ENCODE results near the gene NBAS. TPM values are rescaled to one million over a fixed set of nuclear protein-coding genes. Genes with fewer than 3 reads are reported as not detected.

Gene NBAS
- total RNA-seq (2014; rRNA removed; shearing (Covaris generic)), result 35.5 and 43.7 TPM in 2 replicates

DNA sequence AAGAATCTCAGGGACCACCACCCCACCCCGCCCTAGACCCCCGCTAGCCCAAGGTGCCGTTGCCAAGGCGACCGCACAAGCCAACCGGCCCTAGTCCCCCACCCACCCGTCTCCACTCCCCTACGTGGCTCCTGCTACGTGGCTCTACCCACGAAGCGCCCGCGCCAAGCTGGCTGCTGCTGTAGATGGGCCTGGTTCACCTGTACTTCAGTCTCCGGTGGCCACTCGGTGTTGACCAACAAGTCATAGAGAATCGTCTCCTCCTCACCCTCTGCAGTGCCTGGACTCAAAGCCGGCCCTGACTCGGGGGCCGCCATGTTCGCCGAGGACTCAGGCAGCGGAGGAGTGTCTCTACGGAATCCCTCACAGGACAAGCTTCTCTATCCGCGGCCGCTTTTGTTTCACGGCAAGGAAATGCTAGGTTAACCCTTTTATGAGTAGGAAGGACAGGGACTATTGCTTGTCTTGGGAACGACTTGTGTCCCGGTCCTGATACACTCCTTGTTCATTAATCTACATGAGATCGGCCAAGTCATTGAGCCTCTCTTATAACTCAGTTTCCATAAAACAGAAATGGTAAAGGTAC, at the start of gene NBAS:
NBAS (minus strand) TSS at position 347 of the 586 bp plus-strand sequence; CDS start at position 317, 30 bp downstream.
- Histone ChIP-seq H3K4me3 (ENCODE audit: insufficient read depth, low read depth, low read length) (peak within 1 kb of the TSS; percentile 78), H3K27me3 (ENCODE audit: control insufficient read depth, insufficient read depth, low read length) (no peaks in the 10 kb centered on the region; the same call in 1 of the 2 replicates), H3K36me3 (replicated peaks; ENCODE audit: control insufficient read depth, insufficient read depth, low read length) (no peaks in the 10 kb centered on the region)
- peak; percentile 78 for DNase-seq

DNA sequence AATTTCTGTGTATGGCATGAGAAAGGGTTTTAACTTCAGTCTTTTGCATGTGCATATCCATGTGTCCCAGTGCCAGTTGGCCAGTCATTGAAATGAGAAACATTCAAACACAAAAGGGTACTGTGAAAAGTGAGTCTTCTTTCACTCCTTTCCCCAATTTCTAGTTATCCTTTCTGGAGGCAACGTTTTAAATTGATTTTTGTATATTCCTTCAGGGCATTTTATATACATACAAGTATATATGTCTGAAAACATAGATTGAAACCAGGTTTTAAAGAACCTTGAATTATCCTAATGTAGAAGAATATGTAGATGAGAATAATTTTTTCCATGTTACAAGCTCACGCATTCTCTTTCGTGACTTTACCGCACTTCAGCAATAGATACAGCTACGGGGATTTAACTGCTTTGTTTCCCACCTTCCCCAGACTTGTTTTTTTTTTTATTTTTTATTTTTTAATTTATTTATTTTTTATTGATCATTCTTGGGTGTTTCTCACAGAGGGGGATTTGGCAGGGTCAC, 49.4 kb upstream of the NBAS start:
- no peak for DNase-seq
- Histone ChIP-seq H3K36me3 (replicated peaks; ENCODE audit: control insufficient read depth, insufficient read depth, low read length) (peaks cover 23% of the 10 kb centered on the region), H3K4me3 (ENCODE audit: insufficient read depth, low read depth, low read length) (no peak overlapping the region), H3K27me3 (ENCODE audit: control insufficient read depth, insufficient read depth, low read length) (no peaks in the 10 kb centered on the region)

DNA sequence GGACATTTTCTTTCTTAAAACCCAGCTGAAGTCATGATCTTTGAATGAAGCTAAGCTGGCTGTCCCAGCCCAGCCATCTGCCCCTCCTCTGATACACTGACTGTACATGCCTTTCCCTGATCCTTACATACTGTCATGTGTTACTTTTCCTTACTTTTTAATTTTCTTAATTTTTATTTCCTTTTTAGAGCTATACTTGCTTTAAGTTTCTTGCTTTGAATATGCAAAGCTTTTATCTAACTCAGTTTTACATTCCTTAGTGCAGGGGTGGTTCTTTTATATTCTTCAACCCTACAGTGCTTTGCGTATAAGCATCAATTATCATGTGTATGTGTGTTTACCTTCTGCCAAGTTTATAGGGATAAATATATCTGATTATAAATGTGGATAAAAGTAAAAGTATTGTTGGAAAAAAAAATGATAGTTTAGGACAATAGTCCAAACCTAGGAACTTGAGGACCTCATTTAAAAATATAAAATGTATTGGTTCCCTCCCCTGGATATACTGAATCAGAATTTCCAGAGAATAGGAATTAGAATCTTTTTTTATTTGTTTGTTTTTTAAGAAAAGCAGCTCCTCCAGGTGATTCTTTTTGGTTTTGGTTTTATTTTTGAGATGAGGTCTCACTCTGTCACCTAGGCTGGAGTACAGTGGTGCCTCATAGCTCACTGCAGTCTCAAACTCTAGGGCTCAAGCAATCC, 48.4 kb upstream of the NBAS start:
- Histone ChIP-seq H3K27me3 (ENCODE audit: control insufficient read depth, insufficient read depth, low read length) (no peaks in the 10 kb centered on the region), H3K36me3 (replicated peaks; ENCODE audit: control insufficient read depth, insufficient read depth, low read length) (peaks cover 30% of the 10 kb centered on the region), H3K4me3 (ENCODE audit: insufficient read depth, low read depth, low read length) (no peak overlapping the region)
- DNase-seq, result no peak

DNA sequence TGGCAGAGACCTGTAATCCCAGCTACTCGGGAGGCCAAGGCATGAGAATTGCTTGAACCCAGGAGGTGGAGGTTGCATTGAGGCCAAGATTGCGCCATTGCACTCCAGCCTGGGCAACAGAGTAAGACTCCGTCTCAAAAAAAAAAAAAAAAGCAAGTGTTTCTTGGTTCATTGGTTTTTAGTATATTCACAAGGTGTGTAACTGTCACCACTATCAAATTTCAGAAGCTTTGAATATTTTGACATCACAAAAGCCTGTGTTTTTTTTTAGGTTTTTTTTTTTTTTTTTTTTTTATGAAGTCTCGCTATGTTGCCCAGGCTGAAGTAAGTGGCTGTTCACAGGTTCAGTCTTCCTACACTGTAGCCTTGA, 47.2 kb upstream of the NBAS start:
- Histone ChIP-seq H3K27me3 (ENCODE audit: control insufficient read depth, insufficient read depth, low read length) (no peaks in the 10 kb centered on the region), H3K4me3 (ENCODE audit: insufficient read depth, low read depth, low read length) (no peak overlapping the region), H3K36me3 (replicated peaks; ENCODE audit: control insufficient read depth, insufficient read depth, low read length) (peaks cover 27% of the 10 kb centered on the region)
- DNase-seq, result no peak

DNA sequence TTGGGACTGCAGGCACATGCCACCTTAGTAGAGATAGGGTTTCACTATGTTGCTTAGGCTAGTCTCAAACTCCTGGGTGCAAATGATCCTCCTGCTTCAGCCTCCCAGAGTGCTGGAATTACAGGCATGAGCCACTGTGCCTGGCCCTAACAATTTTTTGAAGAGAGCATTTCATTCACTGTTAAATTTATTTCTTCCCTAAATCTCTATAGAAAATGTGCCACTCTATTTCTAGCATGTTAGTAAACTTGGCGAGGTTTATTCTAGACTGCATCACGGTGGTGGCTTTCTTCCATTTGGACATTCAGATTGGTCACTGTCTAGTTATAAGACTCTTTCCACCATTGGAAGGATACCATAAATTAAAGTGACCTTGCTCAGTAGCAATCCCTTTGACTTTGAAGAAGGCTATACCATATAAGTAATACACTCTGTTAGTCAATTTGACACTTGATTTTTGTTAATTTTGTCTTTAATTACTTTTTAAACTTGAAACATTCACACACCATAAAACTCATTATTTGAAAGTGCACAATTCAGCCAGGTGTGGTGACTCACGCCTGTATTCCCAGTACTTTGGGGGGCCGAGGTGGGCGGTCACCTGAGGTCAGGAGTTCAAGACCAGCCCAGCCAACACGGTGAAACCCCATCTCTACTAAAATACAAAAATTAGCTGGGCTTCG, 46.7 kb upstream of the NBAS start:
- Histone ChIP-seq H3K4me3 (ENCODE audit: insufficient read depth, low read depth, low read length) (no peak overlapping the region), H3K36me3 (replicated peaks; ENCODE audit: control insufficient read depth, insufficient read depth, low read length) (peaks cover 26% of the 10 kb centered on the region), H3K27me3 (ENCODE audit: control insufficient read depth, insufficient read depth, low read length) (no peaks in the 10 kb centered on the region)
- no peak for DNase-seq

DNA sequence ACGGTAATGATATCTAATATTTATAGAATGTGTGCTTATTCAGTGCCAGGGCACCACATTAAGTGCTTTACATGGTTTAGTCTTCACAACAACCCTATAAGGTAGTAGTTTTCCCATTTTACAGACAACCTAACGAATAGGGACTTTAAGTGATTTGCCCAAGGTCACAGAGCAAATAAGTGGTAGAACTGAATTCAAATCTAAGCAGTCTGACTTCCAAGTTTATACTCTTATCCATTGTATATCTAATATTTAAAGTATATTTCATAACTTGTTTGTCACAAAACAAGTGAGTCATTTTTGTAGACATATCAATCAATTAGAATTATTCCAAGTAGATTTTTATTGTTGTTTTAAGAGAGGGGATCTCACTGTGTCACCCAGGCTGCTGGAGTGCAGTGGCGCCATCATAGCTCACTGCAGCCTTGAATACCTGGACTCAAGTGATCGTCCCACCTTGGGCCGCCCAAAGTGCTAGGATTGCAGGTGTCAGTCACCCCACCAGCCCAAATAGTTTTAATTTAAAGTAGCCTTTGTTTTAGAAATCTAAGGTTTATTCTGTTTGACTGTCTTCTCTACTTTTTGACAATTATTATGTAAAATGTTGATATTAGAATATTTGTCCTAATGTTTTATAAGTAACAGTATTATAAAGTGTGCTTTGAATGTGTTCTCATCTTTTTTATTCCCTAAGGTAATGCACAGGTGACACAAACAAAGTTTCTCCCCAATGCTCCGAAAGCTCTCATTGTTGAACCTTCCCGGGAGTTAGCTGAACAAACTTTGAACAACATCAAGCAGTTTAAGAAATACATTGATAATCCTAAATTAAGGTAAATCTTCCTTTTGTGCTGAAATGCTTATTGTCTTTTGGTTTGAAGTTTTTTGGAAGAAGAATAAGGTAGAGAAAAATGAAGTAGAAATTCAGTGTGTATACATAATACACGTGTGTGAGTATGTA, 45.6 kb upstream of the NBAS start:
- H3K4me3 ChIP-seq (ENCODE audit: insufficient read depth, low read depth, low read length), result no peak overlapping the region
- H3K27me3 ChIP-seq (ENCODE audit: control insufficient read depth, insufficient read depth, low read length), result no peaks in the 10 kb centered on the region
- peaks cover 35% of the 10 kb centered on the region for H3K36me3 ChIP-seq (replicated peaks; ENCODE audit: control insufficient read depth, insufficient read depth, low read length)
- no peak for DNase-seq

DNA sequence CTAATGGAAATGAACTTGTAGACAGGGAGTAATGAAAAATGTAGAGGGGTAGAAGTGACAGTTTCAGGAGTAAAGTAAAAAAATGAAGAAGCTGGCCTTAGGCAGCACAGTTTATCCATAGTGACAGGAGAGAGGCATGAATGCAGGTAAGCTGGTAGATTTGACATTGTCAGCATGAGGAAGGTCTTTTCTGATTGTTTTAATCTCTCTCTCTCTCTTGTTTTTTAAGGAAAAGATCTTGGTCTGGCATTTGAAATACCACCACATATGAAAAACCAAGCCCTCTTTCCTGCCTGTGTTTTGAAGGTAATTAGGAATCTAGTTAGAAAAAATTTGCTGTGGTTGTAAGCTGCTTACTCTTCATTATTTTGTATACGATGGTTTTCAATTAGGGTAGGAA, 44.6 kb upstream of the NBAS start:
- Histone ChIP-seq H3K36me3 (replicated peaks; ENCODE audit: control insufficient read depth, insufficient read depth, low read length) (peaks cover 42% of the 10 kb centered on the region), H3K4me3 (ENCODE audit: insufficient read depth, low read depth, low read length) (no peak overlapping the region), H3K27me3 (ENCODE audit: control insufficient read depth, insufficient read depth, low read length) (no peaks in the 10 kb centered on the region)
- DNase-seq, result no peak

DNA sequence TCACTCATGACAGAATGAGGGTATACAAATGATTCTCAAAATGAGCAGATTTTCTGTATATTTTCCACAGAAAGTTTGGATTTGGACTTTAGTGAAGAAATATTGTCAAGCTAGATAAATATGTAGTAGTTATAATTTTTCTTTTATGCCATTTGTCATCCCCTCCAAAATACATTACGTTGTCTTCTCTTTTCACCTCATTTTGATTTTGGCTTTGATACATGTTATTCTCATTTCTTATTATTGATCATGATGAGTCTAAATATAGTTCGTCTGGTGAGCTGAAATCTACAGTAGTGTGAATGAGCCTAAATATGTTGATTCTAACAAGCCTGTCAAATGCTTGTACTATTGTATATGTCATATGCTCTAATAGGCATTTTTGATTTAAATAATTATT, 42.8 kb upstream of the NBAS start:
- no peak for DNase-seq
- H3K4me3 ChIP-seq (ENCODE audit: insufficient read depth, low read depth, low read length), result no peak overlapping the region
- peaks cover 50% of the 10 kb centered on the region for H3K36me3 ChIP-seq (replicated peaks; ENCODE audit: control insufficient read depth, insufficient read depth, low read length)
- H3K27me3 ChIP-seq (ENCODE audit: control insufficient read depth, insufficient read depth, low read length), result no peaks in the 10 kb centered on the region

DNA sequence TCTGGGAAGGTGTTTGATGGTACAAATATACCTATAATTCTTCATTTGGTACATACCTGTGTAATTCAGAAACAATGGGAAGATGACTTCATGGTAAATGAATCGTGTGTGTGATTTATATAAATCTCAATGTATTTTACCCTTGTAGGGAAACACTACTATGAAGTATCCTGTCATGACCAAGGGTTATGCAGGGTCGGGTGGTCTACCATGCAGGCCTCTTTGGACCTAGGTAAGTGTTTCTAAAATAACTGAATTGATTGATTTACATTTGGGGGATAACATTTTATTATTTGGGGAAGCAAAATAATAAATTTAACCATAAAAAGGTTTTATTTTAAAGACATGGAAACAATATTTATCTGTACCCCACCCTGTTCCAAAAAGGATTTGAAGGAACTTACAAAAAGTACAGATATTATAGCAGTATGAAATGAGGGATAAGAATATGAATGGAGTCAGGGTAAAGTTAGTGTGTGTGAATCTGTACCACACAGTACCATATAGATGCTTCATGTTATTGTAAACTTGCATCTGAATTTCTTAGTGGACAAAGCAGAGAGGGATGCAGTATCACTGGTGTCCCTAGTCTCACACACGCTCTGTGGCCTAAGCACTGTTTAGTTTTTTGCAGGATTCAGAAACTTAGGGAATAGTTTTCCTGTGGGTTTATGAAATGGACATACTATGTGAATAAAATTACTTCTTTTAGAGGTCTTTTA, 42.1 kb upstream of the NBAS start:
- Histone ChIP-seq H3K4me3 (ENCODE audit: insufficient read depth, low read depth, low read length) (no peak overlapping the region), H3K36me3 (replicated peaks; ENCODE audit: control insufficient read depth, insufficient read depth, low read length) (peaks cover 50% of the 10 kb centered on the region), H3K27me3 (ENCODE audit: control insufficient read depth, insufficient read depth, low read length) (no peaks in the 10 kb centered on the region)
- no peak for DNase-seq

DNA sequence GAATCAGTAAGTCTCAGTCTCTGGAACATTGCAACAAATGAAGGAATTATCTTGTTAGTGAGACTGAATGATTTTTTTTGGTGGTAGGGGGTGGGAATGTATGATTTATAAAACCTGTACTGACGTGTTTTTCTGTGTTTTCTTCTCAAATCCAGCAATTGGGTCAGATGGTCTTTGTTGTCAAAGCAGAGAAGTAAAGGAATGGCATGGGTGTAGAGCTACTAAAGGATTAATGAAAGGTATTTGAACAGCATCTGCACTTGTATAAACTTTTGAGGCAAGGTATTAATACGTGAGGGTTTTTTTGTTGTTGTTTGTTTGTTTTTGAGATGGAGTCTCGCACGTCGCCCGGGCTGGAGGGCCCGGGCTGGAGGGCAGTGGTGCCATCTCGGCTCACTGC, 41.3 kb upstream of the NBAS start:
- H3K27me3 ChIP-seq (ENCODE audit: control insufficient read depth, insufficient read depth, low read length), result no peaks in the 10 kb centered on the region
- DNase-seq, result no peak
- H3K36me3 ChIP-seq (replicated peaks; ENCODE audit: control insufficient read depth, insufficient read depth, low read length), result peaks cover 49% of the 10 kb centered on the region
- H3K4me3 ChIP-seq (ENCODE audit: insufficient read depth, low read depth, low read length), result no peak overlapping the region

DNA sequence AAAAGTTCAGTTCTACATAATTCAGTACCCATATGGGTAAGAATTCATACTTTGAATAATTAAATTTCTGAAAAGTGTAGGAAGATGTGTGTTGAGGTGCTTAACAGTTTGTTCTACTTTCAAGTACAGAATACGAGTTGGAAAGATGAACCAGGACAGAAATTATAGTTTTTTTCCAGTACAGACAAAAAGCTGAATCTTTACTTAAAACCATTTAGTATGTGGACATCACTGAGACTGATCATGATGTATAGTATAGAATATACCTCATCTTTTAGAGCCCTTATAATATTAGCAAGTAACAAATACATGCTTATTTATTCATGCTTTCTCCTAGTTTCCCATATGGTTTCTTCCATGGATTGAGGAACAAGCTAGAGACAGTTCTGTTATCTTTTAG, 40.5 kb upstream of the NBAS start:
- no peak overlapping the region for H3K4me3 ChIP-seq (ENCODE audit: insufficient read depth, low read depth, low read length)
- peaks cover 48% of the 10 kb centered on the region for H3K36me3 ChIP-seq (replicated peaks; ENCODE audit: control insufficient read depth, insufficient read depth, low read length)
- no peak for DNase-seq
- H3K27me3 ChIP-seq (ENCODE audit: control insufficient read depth, insufficient read depth, low read length), result no peaks in the 10 kb centered on the region

DNA sequence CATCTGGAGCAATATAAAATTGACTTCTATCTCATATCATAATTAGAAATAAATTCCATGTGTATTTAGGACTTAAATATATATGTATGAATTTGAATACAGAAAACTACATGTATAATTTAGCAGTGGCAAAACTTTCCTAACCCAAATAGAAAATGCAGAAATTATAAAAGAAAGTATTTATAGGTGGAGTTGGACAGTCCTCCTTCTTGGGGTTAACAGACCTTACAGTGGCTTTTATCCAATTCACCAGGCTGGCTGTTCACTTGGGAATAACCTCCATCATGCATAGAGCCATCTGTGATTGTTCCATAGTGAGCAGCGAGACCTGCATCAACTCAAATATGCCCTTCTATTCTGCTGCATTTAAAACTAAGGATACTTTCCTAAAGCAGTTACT, 38.9 kb upstream of the NBAS start:
- Histone ChIP-seq H3K27me3 (ENCODE audit: control insufficient read depth, insufficient read depth, low read length) (no peaks in the 10 kb centered on the region), H3K36me3 (replicated peaks; ENCODE audit: control insufficient read depth, insufficient read depth, low read length) (peaks cover 47% of the 10 kb centered on the region), H3K4me3 (ENCODE audit: insufficient read depth, low read depth, low read length) (no peak overlapping the region)
- DNase-seq, result no peak

DNA sequence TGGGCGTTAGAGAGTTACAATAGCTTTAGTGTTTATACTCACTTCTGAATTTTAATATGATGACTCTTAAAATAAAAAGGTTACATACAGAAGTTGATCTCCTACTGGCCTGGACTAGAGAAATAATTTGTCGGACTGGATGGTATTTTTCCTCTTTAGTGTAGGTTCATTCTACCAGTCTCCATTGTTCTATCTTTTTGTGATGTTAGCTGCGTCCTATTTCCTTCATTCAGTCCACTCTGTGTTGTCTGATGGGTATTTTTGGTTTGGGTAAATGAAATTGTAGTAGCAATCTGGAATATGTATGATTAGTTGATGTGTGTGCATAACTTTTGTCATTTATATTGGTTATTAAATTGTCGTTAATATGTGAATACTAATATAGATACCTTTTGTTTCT, 35.8 kb upstream of the NBAS start:
- DNase-seq, result no peak
- Histone ChIP-seq H3K27me3 (ENCODE audit: control insufficient read depth, insufficient read depth, low read length) (no peaks in the 10 kb centered on the region), H3K4me3 (ENCODE audit: insufficient read depth, low read depth, low read length) (no peak overlapping the region), H3K36me3 (replicated peaks; ENCODE audit: control insufficient read depth, insufficient read depth, low read length) (peaks cover 31% of the 10 kb centered on the region)

DNA sequence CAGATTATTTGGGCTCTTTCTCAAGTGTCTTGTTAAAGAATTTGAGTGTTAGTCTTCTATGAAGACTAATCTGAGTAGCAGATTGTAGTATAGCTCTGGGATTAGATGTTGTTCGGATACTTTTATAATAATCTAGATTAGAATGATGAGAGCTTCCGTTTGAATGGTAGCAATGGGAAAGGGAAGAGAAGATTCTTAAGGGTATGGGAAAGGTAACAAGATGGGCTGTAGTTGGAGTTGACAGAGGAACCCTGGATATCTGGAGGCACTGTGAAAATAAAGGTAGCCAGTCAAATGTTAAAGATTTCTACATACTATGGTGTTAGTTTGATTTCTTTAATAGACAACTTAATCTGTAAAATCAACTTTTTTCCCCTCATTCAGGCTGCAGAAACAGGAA, 35.2 kb upstream of the NBAS start:
- DNase-seq, result no peak
- H3K36me3 ChIP-seq (replicated peaks; ENCODE audit: control insufficient read depth, insufficient read depth, low read length), result peaks cover 28% of the 10 kb centered on the region
- H3K4me3 ChIP-seq (ENCODE audit: insufficient read depth, low read depth, low read length), result no peak overlapping the region
- H3K27me3 ChIP-seq (ENCODE audit: control insufficient read depth, insufficient read depth, low read length), result no peaks in the 10 kb centered on the region

Measured in H7 (cell line).